ENCODE results near the gene ZNF836. TPM values are rescaled to one million over a fixed set of nuclear protein-coding genes. Genes with fewer than 3 reads are reported as not detected.
A peak's percentile ranks its signal among the peaks of the same experiment; 100 is the strongest.

ZNF836 gene
- total RNA-seq, 1 experiment from 2014 or later = 14.3 TPM

DNA sequence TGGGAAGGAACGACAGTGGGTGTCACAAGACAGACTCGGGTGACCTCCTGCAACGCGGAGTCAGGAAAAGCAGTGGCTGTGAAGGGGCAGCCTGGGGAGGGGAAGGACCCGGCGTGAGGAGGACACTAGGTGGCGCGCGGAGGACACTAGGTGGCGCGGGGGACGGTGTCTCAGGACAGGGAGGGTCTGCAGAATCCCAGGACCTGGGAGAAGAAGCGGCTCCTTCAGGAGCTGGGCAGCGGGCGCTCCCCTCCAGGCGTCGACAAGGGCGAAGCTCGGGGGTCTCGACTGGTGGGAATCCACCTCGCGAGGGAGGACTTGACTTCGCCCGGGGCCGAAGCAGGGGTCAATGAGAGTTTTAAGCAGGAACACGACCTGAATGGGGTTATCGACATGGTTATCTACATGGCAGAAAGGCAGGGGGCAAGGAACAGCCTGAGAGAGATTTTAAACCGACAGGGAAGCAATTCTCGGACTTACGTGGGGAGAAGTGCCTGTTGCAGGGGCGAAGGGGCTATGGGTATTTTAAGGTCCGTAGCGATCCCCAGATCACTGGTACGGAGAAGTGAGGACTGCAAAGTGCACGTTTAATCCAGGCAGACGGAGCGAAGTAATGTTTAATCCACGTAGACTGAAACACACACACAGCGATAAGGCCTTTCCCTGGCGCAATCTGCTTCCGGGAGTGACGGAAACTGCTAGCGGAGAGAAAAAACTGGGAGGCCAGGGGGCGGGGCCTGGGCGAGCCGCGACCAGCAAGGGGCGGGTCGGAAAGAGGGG is 32.0 kb downstream of the ZNF836 start, which contains the start of gene ZNF616:
ZNF616 (minus strand) TSS at position 687 of the 780 bp plus-strand sequence. CDS start 9,426 bp downstream, outside the sequence.
- H3F3A ChIP-seq (ENCODE audit: insufficient read depth, low read depth) = peaks cover 33% of the 10 kb centered on the region
- BruUV-seq (replicated peaks) = TSS peak; percentile 93
- peaks cover 6% of the 10 kb centered on the region; the same call in 1 of the 2 replicates for H3K36me3 ChIP-seq (ENCODE audit: low read depth)
- peaks cover 24% of the 10 kb centered on the region for H3K4me1 ChIP-seq (replicated peaks; ENCODE audit: insufficient read depth)
- no peaks in the 10 kb centered on the region for H3K27me3 ChIP-seq (ENCODE audit: insufficient read depth, low read depth)
- DNase-seq = peak; percentile 82 to 88
- peaks cover 22% of the 10 kb centered on the region for H3K79me2 ChIP-seq (ENCODE audit: low read depth)
- no peaks in the 10 kb centered on the region for H4K20me1 ChIP-seq (ENCODE audit: insufficient read depth)
- TF ChIP-seq EZH2 (IDR thresholded peaks at IDR 0.05; ENCODE audit: low read depth) = no peak
- TF ChIP-seq, protein P1, sequence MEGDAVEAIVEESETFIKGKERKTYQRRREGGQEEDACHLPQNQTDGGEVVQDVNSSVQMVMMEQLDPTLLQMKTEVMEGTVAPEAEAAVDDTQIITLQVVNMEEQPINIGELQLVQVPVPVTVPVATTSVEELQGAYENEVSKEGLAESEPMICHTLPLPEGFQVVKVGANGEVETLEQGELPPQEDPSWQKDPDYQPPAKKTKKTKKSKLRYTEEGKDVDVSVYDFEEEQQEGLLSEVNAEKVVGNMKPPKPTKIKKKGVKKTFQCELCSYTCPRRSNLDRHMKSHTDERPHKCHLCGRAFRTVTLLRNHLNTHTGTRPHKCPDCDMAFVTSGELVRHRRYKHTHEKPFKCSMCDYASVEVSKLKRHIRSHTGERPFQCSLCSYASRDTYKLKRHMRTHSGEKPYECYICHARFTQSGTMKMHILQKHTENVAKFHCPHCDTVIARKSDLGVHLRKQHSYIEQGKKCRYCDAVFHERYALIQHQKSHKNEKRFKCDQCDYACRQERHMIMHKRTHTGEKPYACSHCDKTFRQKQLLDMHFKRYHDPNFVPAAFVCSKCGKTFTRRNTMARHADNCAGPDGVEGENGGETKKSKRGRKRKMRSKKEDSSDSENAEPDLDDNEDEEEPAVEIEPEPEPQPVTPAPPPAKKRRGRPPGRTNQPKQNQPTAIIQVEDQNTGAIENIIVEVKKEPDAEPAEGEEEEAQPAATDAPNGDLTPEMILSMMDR (conservative IDR thresholded peaks at IDR 0.05) = peak; percentile 93
- H3K4me2 ChIP-seq = peak within 1 kb of the TSS; percentile 84
- intact Hi-C loops (cut with micrococcal nuclease; ENCODE audit: unreplicated experiment) = loop anchor here (1.0 to 2.0 kb wide), 5 partner anchors 32 to 98 kb away; partner anchors contain the start of genes ZNF432, ZNF836 and ZNF841
- H3K9me2 ChIP-seq (ENCODE audit: insufficient read depth) = no peaks in the 10 kb centered on the region
- peak within 1 kb of the TSS; percentile 98 for H2AFZ ChIP-seq
- ChIA-PET CTCF (interaction anchor here (0.5 to 0.6 kb wide), 4 partner anchors 42 to 395 kb away, joined by 3 to 8 read pairs (median 6); no protein-coding TSS in a partner anchor), POLR2A (ENCODE audit: unreplicated experiment) (interaction anchor here (0.6 kb wide), 1 partner anchor 50 kb away, joined by 46 read pairs; no protein-coding TSS in a partner anchor)
- H3K27ac ChIP-seq = peak within 1 kb of the TSS; percentile 76
- H3K9me3 ChIP-seq (ENCODE audit: insufficient read depth, low read depth) = peaks cover 66% of the 10 kb centered on the region
- H3K4me3 ChIP-seq = peak within 1 kb of the TSS; percentile 74

DNA sequence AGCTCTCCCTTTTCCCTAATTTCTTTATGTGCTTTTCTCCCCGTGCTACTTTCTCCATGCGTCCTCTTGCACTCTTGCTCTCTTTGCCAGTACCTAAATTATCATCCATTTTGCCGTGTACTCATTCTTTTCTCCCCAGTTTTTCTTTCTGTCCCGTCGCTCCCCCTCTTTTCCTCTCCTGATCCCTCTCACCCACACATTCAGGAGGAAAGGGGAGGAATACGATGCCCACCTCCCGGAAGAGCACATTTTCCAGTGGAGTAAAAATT is 32.5 kb downstream of the ZNF836 start:
- H3F3A ChIP-seq (ENCODE audit: insufficient read depth, low read depth) = peaks cover 33% of the 10 kb centered on the region
- DNase-seq = no peak
- CTCF ChIA-PET = interaction anchor here (0.6 kb wide), 1 partner anchor 66 kb away, joined by 7 read pairs; no protein-coding TSS in a partner anchor
- peaks cover 24% of the 10 kb centered on the region for H3K4me1 ChIP-seq (replicated peaks; ENCODE audit: insufficient read depth)
- TF ChIP-seq EZH2 (IDR thresholded peaks at IDR 0.05; ENCODE audit: low read depth) = no peak
- TF ChIP-seq, protein P1 (conservative IDR thresholded peaks at IDR 0.05) = no peak
- BruUV-seq (replicated peaks) = no TSS peak
- no peaks in the 10 kb centered on the region for H3K9me2 ChIP-seq (ENCODE audit: insufficient read depth)
- no peaks in the 10 kb centered on the region for H3K27me3 ChIP-seq (ENCODE audit: insufficient read depth, low read depth)
- intact Hi-C loops (cut with micrococcal nuclease; ENCODE audit: unreplicated experiment) = loop anchor here (1.0 to 2.0 kb wide), 5 partner anchors 32 to 98 kb away; partner anchors contain the start of genes ZNF432, ZNF836 and ZNF841
- peak overlapping the region; percentile 74 for H3K4me3 ChIP-seq
- peaks cover 22% of the 10 kb centered on the region for H3K79me2 ChIP-seq (ENCODE audit: low read depth)
- H3K4me2 ChIP-seq = peak overlapping the region; percentile 84
- H3K27ac ChIP-seq = no peak overlapping the region
- peak overlapping the region; percentile 98 for H2AFZ ChIP-seq
- POLR2A ChIA-PET (ENCODE audit: unreplicated experiment) = no interaction called here
- H4K20me1 ChIP-seq (ENCODE audit: insufficient read depth) = no peaks in the 10 kb centered on the region
- H3K9me3 ChIP-seq (ENCODE audit: insufficient read depth, low read depth) = peaks cover 69% of the 10 kb centered on the region
- H3K36me3 ChIP-seq (ENCODE audit: low read depth) = peaks cover 12% of the 10 kb centered on the region; the same call in 1 of the 2 replicates

DNA sequence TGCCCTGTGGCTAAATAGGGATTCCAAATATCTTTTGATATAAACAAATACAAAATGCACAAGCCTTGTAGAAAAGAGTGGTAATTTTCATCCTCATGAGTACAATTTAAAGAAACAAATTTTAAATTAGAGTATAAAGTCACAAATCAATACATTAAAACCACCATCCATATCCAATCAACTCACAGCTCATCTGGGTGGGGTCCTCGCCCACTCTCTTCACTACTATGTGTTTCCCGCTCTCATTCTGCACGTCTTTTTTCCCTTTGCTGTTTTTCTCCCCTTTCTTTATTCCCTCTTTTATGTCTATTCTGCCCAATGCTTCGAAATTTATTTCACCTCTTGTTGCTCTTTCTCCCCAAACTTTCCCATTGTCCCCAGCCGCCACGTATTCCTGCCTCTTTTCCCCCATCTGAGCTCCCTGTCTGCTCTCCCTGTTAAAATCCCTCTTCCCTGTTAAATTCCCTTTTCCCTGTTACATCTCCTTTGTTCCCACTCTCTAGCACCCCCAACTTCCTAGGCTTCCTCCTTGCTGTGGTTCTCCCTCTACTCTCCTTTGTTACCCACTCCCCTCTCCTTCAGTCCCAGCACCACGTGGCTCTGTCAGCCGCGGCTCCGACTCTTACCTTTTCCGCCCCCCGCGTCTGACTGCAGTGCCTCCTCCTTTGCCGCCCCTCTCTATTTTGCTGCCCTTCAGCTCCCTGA is 33.0 kb downstream of the ZNF836 start:
- no peak overlapping the region for H3K27ac ChIP-seq
- H3K4me3 ChIP-seq = peak overlapping the region; percentile 74
- H3K9me3 ChIP-seq (ENCODE audit: insufficient read depth, low read depth) = peaks cover 70% of the 10 kb centered on the region
- no peaks in the 10 kb centered on the region for H4K20me1 ChIP-seq (ENCODE audit: insufficient read depth)
- peak overlapping the region; percentile 84 for H3K4me2 ChIP-seq
- no TSS peak for BruUV-seq (replicated peaks)
- H3K36me3 ChIP-seq (ENCODE audit: low read depth) = peaks cover 15% of the 10 kb centered on the region; the same call in 1 of the 2 replicates
- TF ChIP-seq EZH2 (IDR thresholded peaks at IDR 0.05; ENCODE audit: low read depth) = no peak
- TF ChIP-seq, protein P1 (conservative IDR thresholded peaks at IDR 0.05) = no peak
- no peaks in the 10 kb centered on the region for H3K9me2 ChIP-seq (ENCODE audit: insufficient read depth)
- no peaks in the 10 kb centered on the region for H3K27me3 ChIP-seq (ENCODE audit: insufficient read depth, low read depth)
- DNase-seq = peak in 1 of 2 experiments; percentile 15
- H2AFZ ChIP-seq = peak overlapping the region; percentile 98
- peaks cover 24% of the 10 kb centered on the region for H3K4me1 ChIP-seq (replicated peaks; ENCODE audit: insufficient read depth)
- peaks cover 33% of the 10 kb centered on the region for H3F3A ChIP-seq (ENCODE audit: insufficient read depth, low read depth)
- POLR2A ChIA-PET (ENCODE audit: unreplicated experiment) = interaction anchor here (0.5 kb wide), 1 partner anchor 51 kb away, joined by 7 read pairs; the partner anchor contains the start of gene PPP2R1A
- CTCF ChIA-PET = interaction anchor here (0.6 kb wide), 1 partner anchor 558 kb away, joined by 3 read pairs; no protein-coding TSS in a partner anchor
- H3K79me2 ChIP-seq (ENCODE audit: low read depth) = peaks cover 22% of the 10 kb centered on the region
- intact Hi-C loops (cut with micrococcal nuclease; ENCODE audit: unreplicated experiment) = loop anchor here (2.0 kb wide), 2 partner anchors 44 to 90 kb away; partner anchors contain the start of genes ZNF432 and ZNF841

All from PC-9 (cell line).